HepG2 (cell line): ENCODE data around the gene PARP14. TPM values are rescaled to one million over a fixed set of nuclear protein-coding genes. Genes with fewer than 3 reads are reported as not detected.

Experiments
- ATAC-seq: fragments of 200-7000 bp; cut with Tn5 transposase; 3 replicates; pipeline ENCODE4 v1.9.1; 2020; ENCODE audit warnings: mild to moderate bottlenecking, moderate library complexity
- BruUV-seq: library from RNA; stranded (reverse); fragments of 400-500 nt; replicated peaks from 2 replicates; lab custom pipeline; 2021; lab: Mats Ljungman, UMichigan
- CTCF ChIA-PET: fragments of 300-600 bp; formaldehyde crosslinking; extraction: SDS; loops from one replicate; lab custom pipeline; 2021; ENCODE audit warnings: low total read pairs, inconsistent platforms, low intra/inter-chr PET ratio; lab: Yijun Ruan, JAX
- POLR2A ChIA-PET: fragments of 350-600 bp; sonication (Branson Sonifier 250); formaldehyde crosslinking; loops from one replicate; lab custom pipeline; 2020; ENCODE audit warnings: antibody characterized with exemption, inconsistent platforms; lab: Yijun Ruan, JAX
- DNase-seq: peaks from one replicate; pipeline ENCODE4 v3.0.0-alpha.2; 2015; ENCODE audit warnings: low spot score
- FAIRE-seq: peaks from 3 replicates; lab custom pipeline; 2011; peaks lifted over from hg19 to GRCh38; lab: Jason Lieb, UNC
- H2AFZ ChIP-seq: one replicate; pipeline ENCODE4 v1.6.1; 2011; ENCODE audit warnings: low read length, inconsistent platforms
- H3K27ac ChIP-seq: fragments of 300-600 bp; 3 replicates; pipeline ENCODE4 v1.8.0; 2011; ENCODE audit warnings: mixed run types, mild to moderate bottlenecking, mixed read lengths, low read length, inconsistent platforms; ENCODE audit not compliant: insufficient read depth; ENCODE audit errors: extremely low read length
- H3K27me3 ChIP-seq, 2 experiments: fragments of 200-600 bp in 1 of 2; 2 replicates in 1 of 2; 3 replicates in 1 of 2; pipeline versions ENCODE4 v1.6.0 to v1.8.0; 2011; ENCODE audit warnings: low read length in 2 of 2, mild to moderate bottlenecking in 2 of 2, moderate library complexity in 2 of 2, inconsistent platforms in 1 of 2; ENCODE audit not compliant: insufficient read depth in 2 of 2, control insufficient read depth in 1 of 2
- H3K36me3 ChIP-seq, 2 experiments: fragments of 200-600 bp in 1 of 2; replicated peaks in 1 of 2; 2 replicates in 1 of 2; 3 replicates in 1 of 2; pipeline versions ENCODE4 v1.5.1 to v1.8.0; 2011; ENCODE audit warnings: low read length in 2 of 2, inconsistent platforms in 1 of 2; ENCODE audit not compliant: insufficient read depth in 2 of 2, control insufficient read depth in 1 of 2
- H3K4me1 ChIP-seq: 2 replicates; pipeline ENCODE4 v1.5.1; 2012; ENCODE audit warnings: low read length, inconsistent platforms; ENCODE audit not compliant: insufficient read depth
- H3K4me2 ChIP-seq: 2 replicates; pipeline ENCODE4 v1.6.0; 2011; ENCODE audit warnings: low read depth, low read length, inconsistent platforms
- H3K4me3 ChIP-seq, 3 experiments: fragments of 200-600 bp in 1 of 3; sonication (generic), shearing (Covaris generic) in 1 of 3; replicated peaks in 1 of 3; 2 replicates each; pipeline ENCODE4 v1.5.1; 2011 to 2016; ENCODE audit warnings: low read length in 3 of 3, inconsistent platforms in 2 of 3, low read depth in 2 of 3, mild to moderate bottlenecking in 2 of 3, control low read depth in 1 of 3, mixed read lengths in 1 of 3; ENCODE audit not compliant: insufficient read depth in 1 of 3
- H3K79me2 ChIP-seq: one replicate; pipeline ENCODE4 v1.6.1; 2011; ENCODE audit warnings: low read length, inconsistent platforms; ENCODE audit not compliant: insufficient read depth
- H3K9ac ChIP-seq: 2 replicates; pipeline ENCODE4 v1.6.0; 2011; ENCODE audit warnings: mild to moderate bottlenecking, low read depth, low read length, inconsistent platforms; ENCODE audit not compliant: insufficient read depth
- H3K9me3 ChIP-seq: 2 replicates; pipeline ENCODE4 v1.5.1; 2012; ENCODE audit warnings: mild to moderate bottlenecking, low read length
- H4K20me1 ChIP-seq: 2 replicates; pipeline ENCODE4 v1.6.0; 2011; ENCODE audit warnings: inconsistent platforms, mild to moderate bottlenecking, low read length, moderate library complexity; ENCODE audit not compliant: insufficient read depth
- CREB3 ChIP-seq: sonication (generic); formaldehyde crosslinking; IDR thresholded peaks from 2 replicates; pipeline ENCODE4 v1.5.0; 2020; ENCODE audit warnings: missing genetic modification reagents
- E2F1 ChIP-seq: sonication (generic); formaldehyde crosslinking; IDR thresholded peaks from 2 replicates; pipeline ENCODE4 v1.5.0; 2020; ENCODE audit warnings: missing genetic modification reagents
- FOSL2 ChIP-seq: sonication (generic); formaldehyde crosslinking; IDR thresholded peaks from 2 replicates; pipeline ENCODE4 v1.4.0; 2020; ENCODE audit warnings: missing genetic modification reagents
- JDP2 ChIP-seq: sonication (generic); formaldehyde crosslinking; IDR thresholded peaks from 2 replicates; pipeline ENCODE4 v1.8.1; 2022; ENCODE audit warnings: missing genetic modification reagents, borderline replicate concordance
- MAFK ChIP-seq, 2 experiments: IDR thresholded peaks in 1 of 2; conservative IDR thresholded peaks in 1 of 2; 2 replicates each; pipeline ENCODE4 v1.6.1; 2011; ENCODE audit warnings: improper control_type of control experiment in 2 of 2, low read length in 2 of 2
- PRPF4 ChIP-seq: fragments of 200-400 bp; formaldehyde crosslinking; IDR thresholded peaks from 2 replicates; pipeline ENCODE4 v1.6.1; 2016; ENCODE audit warnings: low read length, low read depth; ENCODE audit not compliant: poor library complexity, severe bottlenecking
- TFDP1 ChIP-seq: IDR thresholded peaks from 2 replicates; pipeline ENCODE4 v1.6.1; 2016; ENCODE audit warnings: missing compliant biosample characterization, missing genetic modification reagents, borderline replicate concordance
- TRIM24 ChIP-seq: sonication (generic); formaldehyde crosslinking; IDR thresholded peaks from 2 replicates; pipeline ENCODE4 v1.8.0; 2022; ENCODE audit warnings: mild to moderate bottlenecking, missing genetic modification reagents
- ZBTB4 ChIP-seq: sonication (generic); formaldehyde crosslinking; IDR thresholded peaks from 2 replicates; pipeline ENCODE4 v1.4.0; 2020; ENCODE audit warnings: missing genetic modification reagents, mild to moderate bottlenecking, borderline replicate concordance
- ZFY ChIP-seq: sonication (generic); formaldehyde crosslinking; IDR thresholded peaks from 2 replicates; pipeline ENCODE4 v1.4.0; 2020; ENCODE audit warnings: missing genetic modification reagents
- ZNF17 ChIP-seq: sonication (generic); formaldehyde crosslinking; IDR thresholded peaks from 2 replicates; pipeline ENCODE4 v1.5.0; 2020; ENCODE audit warnings: mild to moderate bottlenecking, missing genetic modification reagents
- ZNF33A ChIP-seq: sonication (generic); formaldehyde crosslinking; IDR thresholded peaks from 2 replicates; pipeline ENCODE4 v1.5.1; 2020; ENCODE audit warnings: missing genetic modification reagents, mild to moderate bottlenecking, moderate library complexity, borderline replicate concordance
- ZNF792 ChIP-seq: IDR thresholded peaks from 2 replicates; pipeline ENCODE4 v1.6.1; 2016
- WGBS: methylation state at CpG from one replicate; pipeline ENCODE4 v1.1.6; 2017; ENCODE audit warnings: low lambda C conversion rate; 5-methylcytosine and 5-hydroxymethylcytosine counted together
- in situ Hi-C: cut with HindIII; loops from 2 replicates; pipeline ENCODE4 v1.10.0; 2017; ENCODE audit warnings: low pct_unique_long_range_greater_than_20kb; ENCODE audit not compliant: extremely low pct_ligation_motif_present
- intact Hi-C: fragments of 100-400 bp; cut with micrococcal nuclease; formaldehyde crosslinking; loops from one replicate; pipeline ENCODE4 v1.10.0; 2022; ENCODE audit not compliant: unreplicated experiment
- polyA plus RNA-seq, 8 experiments: library from polyadenylated mRNA; depleted of rRNA in 3 of 8; stranded (reverse) in 7 of 8; unstranded in 1 of 8; fragments of >200 nt; fragmentation: Illumina TruSeq in 4 of 8; extraction: Trizol in 4 of 8; gene quantifications; 2 replicates each; pipeline versions ENCODE4 v1.2.1 to v1.2.3, GENCODE V29; 2011 to 2016; ENCODE audit warnings: low read depth in 4 of 8, missing spikeins in 1 of 8, mixed read lengths in 1 of 8; ENCODE audit not compliant: insufficient read depth in 1 of 8
- total RNA-seq, 5 experiments: library from RNA; depleted of rRNA; stranded (reverse); fragments of >200 nt; fragmentation: Illumina TruSeq; extraction: Trizol; gene quantifications; 2 replicates each; pipeline ENCODE4 v1.2.3, GENCODE V29; 2016; ENCODE audit warnings: low read depth in 1 of 5

The PARP14 gene
- total and polyA plus RNA-seq, 2 of the 13 experiments (the other 11 are each of a cell fraction or from before 2014, with no cell fraction given): 9.0 to 19.1 TPM

GRCh38 chr3:122714273-122714672, 33.6 kb downstream of the PARP14 start:
- H3K4me2 ChIP-seq: no peak overlapping the region
- H4K20me1 ChIP-seq: no peaks in the 10 kb centered on the region
- DNase-seq (no peak), FAIRE-seq (no peak), ATAC-seq (no peak)
- 91% methylated on average over 3 of the region's 3 CpGs for WGBS
- no peaks in the 10 kb centered on the region for H3K79me2 ChIP-seq
- H3K27ac ChIP-seq: no peak overlapping the region
- intact Hi-C loops (no loop called here), in situ Hi-C loops (no loop called here)
- no peak overlapping the region for H3K9ac ChIP-seq
- ChIA-PET CTCF (no interaction called here), POLR2A (no interaction called here)
- peaks cover 1 to 14% of the 10 kb centered on the region in 2 experiments; a peak in 3 of 5 replicates for H3K36me3 ChIP-seq
- H3K4me3 ChIP-seq: no peak overlapping the region
- no peaks in the 10 kb centered on the region for H3K4me1 ChIP-seq
- BruUV-seq: no TSS peak
- TF ChIP-seq MAFK (conservative IDR thresholded peaks at IDR 0.05 in 1 of 2, IDR thresholded peaks at IDR 0.05 in 1 of 2; ENCODE audit: low read length in 2 of 2) (no peak), JDP2 (CRISPR knock-in tag) (no peak), ZNF33A (CRISPR knock-in tag) (no peak), TRIM24 (CRISPR knock-in tag) (no peak), ZNF17 (no peak), PRPF4 (no peak), ZFY (no peak), CREB3 (CRISPR knock-in tag) (no peak), FOSL2 (CRISPR knock-in tag) (no peak), ZBTB4 (CRISPR knock-in tag) (no peak), E2F1 (no peak), ZNF792 (CRISPR knock-in tag) (no peak), TFDP1 (CRISPR knock-in tag) (no peak)
- no peaks in the 10 kb centered on the region for H3K27me3 ChIP-seq
- no peak overlapping the region for H2AFZ ChIP-seq
- H3K9me3 ChIP-seq: no peaks in the 10 kb centered on the region
